Hematopoietic multipotent progenitor cell treated with erythropoietin and hydrocortisone succinate and interleukin-3 and kit ligand, for 15 days (in vitro differentiated cells): Measurements from ENCODE around the gene GAPT.
"Not testable (repeated sequence)": the region's sequence is repeated elsewhere in the genome, so short reads cannot be mapped to it uniquely, and the experiment has no call there.

ENCODE experiments used
- DNase-seq: peaks from one replicate; pipeline ENCODE4 v3.0.0-alpha.2; 2015; ENCODE audit warnings: low spot score

The GAPT gene

DNA sequence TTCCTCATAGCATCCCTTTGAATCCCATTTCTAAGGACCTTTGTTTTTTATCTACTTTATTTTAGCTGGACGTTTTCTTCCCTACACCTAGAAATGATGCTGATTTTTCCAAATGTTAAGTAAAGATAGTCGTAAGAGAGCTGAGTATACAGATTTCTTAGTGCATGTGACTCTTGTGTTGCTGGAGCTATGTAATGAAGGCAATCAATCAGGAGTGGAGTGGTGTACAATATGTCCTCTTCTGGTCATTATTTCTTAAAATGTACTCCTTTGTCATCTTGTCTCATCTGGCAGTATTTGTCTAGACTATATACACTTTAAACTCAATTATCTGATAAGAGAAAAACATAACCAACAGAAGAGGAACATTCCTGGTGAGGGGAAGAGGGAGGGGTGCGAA is 13.5 kb downstream of the GAPT start:
- no peak for DNase-seq

- no peak for DNase-seq
Measured at GRCh38 chr5:58505502-58505901, 14.3 kb downstream of the GAPT start.

DNA sequence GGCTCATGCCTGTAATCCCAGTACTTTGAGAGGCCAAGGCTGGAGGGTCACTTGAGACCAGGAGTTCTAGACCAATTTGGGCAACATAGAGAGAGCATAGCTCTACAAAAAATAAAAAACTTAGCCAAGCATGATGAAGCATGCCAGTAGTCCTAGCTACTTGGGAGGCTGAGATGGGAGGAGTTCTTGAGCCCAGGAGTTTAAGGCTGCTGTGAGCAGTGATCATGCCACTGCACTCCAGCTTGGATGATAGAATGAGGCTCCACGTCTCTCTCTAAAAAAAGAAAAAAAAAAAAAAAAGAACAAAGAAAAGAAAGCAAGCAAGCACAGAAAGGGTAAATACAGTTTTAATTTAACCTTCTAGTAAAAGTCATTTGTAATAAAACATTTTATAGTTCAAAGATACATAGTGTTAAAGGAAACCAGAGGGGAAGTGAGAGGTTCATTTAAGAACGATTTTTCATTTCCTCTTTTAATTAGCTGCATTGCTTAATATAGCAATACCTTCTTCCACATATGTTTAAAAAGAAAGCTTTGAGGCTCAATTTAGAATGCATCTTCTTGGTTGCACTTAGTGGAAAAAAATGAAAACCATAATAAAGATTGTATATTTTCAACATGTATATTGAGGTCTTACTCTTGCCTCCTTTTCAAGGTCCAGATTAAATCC is 14.9 kb downstream of the GAPT start:
- no peak for DNase-seq

DNA sequence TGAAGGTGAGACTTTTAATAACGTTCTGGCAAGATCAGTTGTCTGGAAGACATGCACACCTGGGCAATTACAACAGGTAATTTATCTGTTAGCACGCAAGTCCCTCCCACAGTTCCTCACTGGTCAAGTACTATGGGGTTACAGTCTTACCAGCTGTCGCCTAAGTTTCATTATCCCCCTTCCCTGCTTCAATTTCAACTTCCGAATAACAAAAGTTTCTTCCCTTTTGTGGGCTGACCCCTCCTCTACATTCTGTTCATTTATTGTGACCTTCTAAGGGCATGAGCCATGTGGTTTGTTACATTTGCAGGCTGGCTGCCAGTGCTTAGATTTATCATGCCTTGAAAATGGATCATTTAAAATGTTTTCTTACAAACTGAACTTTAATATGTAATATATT is 16.5 kb downstream of the GAPT start:
- no peak for DNase-seq

- no peak for DNase-seq
Measured at GRCh38 chr5:58517198-58517597, 26.0 kb downstream of the GAPT start.

DNA sequence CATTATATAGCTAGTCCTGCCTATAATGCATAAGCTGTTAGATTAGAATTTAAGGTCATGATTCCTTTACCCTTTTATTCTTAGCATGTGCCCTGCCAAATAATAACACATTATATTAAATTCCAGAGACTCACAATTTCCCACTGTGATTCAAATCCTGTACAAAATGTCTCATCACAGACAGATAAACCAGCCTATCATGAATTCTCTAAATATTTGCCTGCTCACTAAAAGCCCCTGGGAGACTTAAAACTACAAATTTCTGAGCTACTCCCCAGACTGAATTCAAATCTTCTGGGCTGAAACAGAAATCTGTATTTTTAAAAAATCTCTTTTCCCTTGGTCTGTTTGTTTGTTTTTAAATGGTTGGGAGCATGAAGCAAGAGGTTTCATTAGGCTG is 32.7 kb downstream of the GAPT start:
- DNase-seq = no peak

DNA sequence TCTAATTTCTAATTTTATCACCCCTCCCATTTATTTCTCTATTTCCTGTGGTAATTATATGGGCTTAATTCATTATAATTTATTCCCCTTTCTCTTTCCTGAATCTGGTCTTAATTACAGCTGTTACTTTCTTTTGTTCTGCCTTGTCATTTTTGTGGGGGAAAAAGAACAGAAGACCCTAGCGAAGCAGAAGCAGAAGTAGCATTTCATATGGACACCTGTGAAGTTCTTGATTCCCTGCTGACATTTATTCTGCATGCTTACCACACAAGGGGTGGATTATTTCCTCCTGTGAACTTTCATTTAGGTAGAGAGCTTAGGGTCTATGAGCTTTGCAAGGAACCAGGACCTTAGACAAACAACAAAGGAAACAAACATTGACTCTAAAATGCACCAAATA is 33.3 kb downstream of the GAPT start:
- no peak for DNase-seq

GRCh38 chr5:58530942-58531490 is 39.8 kb downstream of the GAPT start:
- no peak for DNase-seq

GRCh38 chr5:58541935-58542334 is 50.7 kb downstream of the GAPT start:
- DNase-seq = not testable (repeated sequence)

DNA sequence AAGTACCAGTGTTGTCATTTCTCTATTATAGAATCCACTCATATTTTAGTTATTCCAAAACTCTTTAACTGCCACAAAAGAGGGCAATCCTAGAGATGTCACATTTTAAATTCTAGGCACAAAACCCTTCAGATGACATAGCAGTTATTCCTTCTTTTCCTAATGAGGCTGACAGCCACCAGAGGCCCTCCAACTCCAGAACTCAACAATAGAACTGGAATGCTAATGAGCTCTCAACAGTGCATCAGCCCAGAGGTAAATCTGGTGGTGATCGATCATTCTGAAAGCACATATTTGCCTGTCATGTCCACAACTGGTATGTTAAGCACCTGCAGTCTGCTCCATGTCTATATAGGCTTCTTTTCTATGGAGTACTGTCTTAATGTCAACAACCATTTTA is 51.5 kb downstream of the GAPT start:
- DNase-seq = no peak

GRCh38 chr5:58543723-58544122 is 52.5 kb downstream of the GAPT start:
- no peak for DNase-seq

- no peak for DNase-seq
Measured at GRCh38 chr5:58544195-58544594, 53.0 kb downstream of the GAPT start.

GRCh38 chr5:58544926-58545325 is 53.7 kb downstream of the GAPT start:
- DNase-seq = no peak

- DNase-seq = no peak
Measured at GRCh38 chr5:58545912-58546311, 54.7 kb downstream of the GAPT start.
